Ovary (tissue), 9 donors: ENCODE data around the gene PAK1. TPM values are rescaled to one million over a fixed set of nuclear protein-coding genes. Genes with fewer than 3 reads are reported as not detected.

Experiments used
- DNase-seq, 5 donors: peaks; one replicate each; pipeline ENCODE4 v3.0.0-alpha.2; 2019 to 2020
- H3K27ac ChIP-seq, 2 donors: fragments of 200-600 bp; one replicate each; pipeline versions ENCODE4 v1.5.1 to v1.8.0; 2019 to 2022
- H3K27me3 ChIP-seq: fragments of 200-600 bp; one replicate; pipeline ENCODE4 v1.8.0; 2022
- H3K36me3 ChIP-seq: fragments of 200-600 bp; sonication (generic); one replicate; pipeline ENCODE4 v1.5.1; 2019
- H3K4me1 ChIP-seq: one replicate; pipeline ENCODE4 v1.8.1; 2013; ENCODE audit warnings: mild to moderate bottlenecking, moderate library complexity; ENCODE audit not compliant: insufficient read depth
- H3K4me3 ChIP-seq: fragments of 200-600 bp; sonication (generic); one replicate; pipeline ENCODE4 v1.5.1; 2017
- H3K9me3 ChIP-seq, 2 donors: fragments of 200-600 bp in 1 of 2; sonication (generic) in 1 of 2; one replicate each; pipeline versions ENCODE4 v1.5.1 to v1.8.1; 2013 to 2019; ENCODE audit warnings: mild to moderate bottlenecking in 1 of 2, moderate library complexity in 1 of 2
- EP300 ChIP-seq: sonication (generic); formaldehyde crosslinking; IDR thresholded peaks from one replicate; pipeline ENCODE4 v1.6.1; 2017; ENCODE audit warnings: antibody characterized with exemption
- POLR2A ChIP-seq: fragments of 450-650 bp; IDR thresholded peaks from one replicate; pipeline ENCODE4 v1.6.1; 2017; ENCODE audit warnings: antibody characterized with exemption, mild to moderate bottlenecking, moderate library complexity
- WGBS, 3 donors: extraction: QIAGEN DNeasy Blood & Tissue Kit in 1 of 3; methylation state at CpG; one replicate each; pipeline versions ENCODE4 v1.1.5 to v1.1.7; 2013 to 2017; 5-methylcytosine and 5-hydroxymethylcytosine counted together
- intact Hi-C, 4 donors: fragments of 100-400 bp; cut with DNase I; formaldehyde crosslinking; loops; one replicate each; pipeline versions ENCODE4 v1.11.0 to v1.15.1; 2022 to 2023
- polyA plus RNA-seq, 2 donors: library from polyadenylated mRNA; stranded (reverse); fragments of 200-250 nt in 1 of 2; fragments of 350-450 nt in 1 of 2; fragmentation: Illumina TruSeq in 1 of 2; extraction: RNeasy Lipid Tissue Mini Kit (QIAGEN cat#74804) in 1 of 2; gene quantifications; one replicate each; pipeline ENCODE4 v1.2.3, GENCODE V29; 2013 to 2014
- total RNA-seq, 7 donors: library from RNA; depleted of rRNA in 2 of 7; stranded (reverse); fragments of >200 nt in 2 of 7; fragmentation: NEBNext Ultra II Directional in 3 of 7; extraction: Animal tissue kit (Norgen Biotek cat#: 25700) in 3 of 7; gene quantifications; one replicate each; pipeline versions ENCODE4 v1.1.0 to v1.2.4, GENCODE V29; 2016 to 2023
- TF ChIP-seq, protein P1 (sequence below), 3 donors: fragments of 450-650 bp in 2 of 3; fragments of 200-600 bp in 1 of 3; IDR thresholded peaks; one replicate each; pipeline versions ENCODE4 v1.5.1 to v1.8.0; 2016 to 2022; ENCODE audit warnings: antibody characterized with exemption in 3 of 3, mild to moderate bottlenecking in 1 of 3
- donor health status: DM: no; HTN: no; CAD: no; lungs with moderate emphysema.
- donor health status: DM: no; HTN: no; CAD: no.
- donor health status: Bipolar disorder and iron deficiency.
- donor health status: DM: yes; HTN: yes; CAD: no.
- donor health status: DM: no; HTN: no; CAD: no.
- donor health status: DM: yes; HTN: yes; CAD: no.

Gene PAK1
- total and polyA plus RNA-seq, 9 donors: 18.4 to 53.0 (median 42.3) TPM

DNA sequence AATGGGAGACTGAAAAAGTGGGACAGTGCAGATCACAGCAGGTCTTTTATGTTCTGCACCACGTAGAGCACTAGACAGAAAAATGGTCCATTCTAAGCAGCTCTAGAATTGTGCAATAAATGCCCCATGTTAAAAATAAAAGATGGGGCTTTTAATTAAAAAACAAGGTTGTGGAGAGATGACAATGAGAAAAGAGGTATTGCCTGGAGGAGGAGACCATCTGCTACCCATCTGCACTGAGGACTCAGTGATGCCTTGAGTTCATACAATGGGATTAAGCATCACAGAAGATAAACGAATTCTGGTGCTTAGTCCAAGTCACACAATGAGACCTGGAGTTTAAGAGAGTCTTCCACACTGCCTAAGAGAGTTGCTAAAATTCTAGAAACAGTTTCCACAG, 73.6 kb downstream of the PAK1 start:
- no peak overlapping the region for H3K27ac ChIP-seq
- no peak overlapping the region for H3K4me3 ChIP-seq
- no peaks in the 10 kb centered on the region for H3K36me3 ChIP-seq
- H3K27me3 ChIP-seq: no peaks in the 10 kb centered on the region
- 61 to 62% (median 61%) methylated on average over 2 of the region's 2 CpGs for WGBS, 3 donors
- no peak for DNase-seq
- TF ChIP-seq EP300 (no peak), POLR2A (no peak)
- TF ChIP-seq, protein P1, sequence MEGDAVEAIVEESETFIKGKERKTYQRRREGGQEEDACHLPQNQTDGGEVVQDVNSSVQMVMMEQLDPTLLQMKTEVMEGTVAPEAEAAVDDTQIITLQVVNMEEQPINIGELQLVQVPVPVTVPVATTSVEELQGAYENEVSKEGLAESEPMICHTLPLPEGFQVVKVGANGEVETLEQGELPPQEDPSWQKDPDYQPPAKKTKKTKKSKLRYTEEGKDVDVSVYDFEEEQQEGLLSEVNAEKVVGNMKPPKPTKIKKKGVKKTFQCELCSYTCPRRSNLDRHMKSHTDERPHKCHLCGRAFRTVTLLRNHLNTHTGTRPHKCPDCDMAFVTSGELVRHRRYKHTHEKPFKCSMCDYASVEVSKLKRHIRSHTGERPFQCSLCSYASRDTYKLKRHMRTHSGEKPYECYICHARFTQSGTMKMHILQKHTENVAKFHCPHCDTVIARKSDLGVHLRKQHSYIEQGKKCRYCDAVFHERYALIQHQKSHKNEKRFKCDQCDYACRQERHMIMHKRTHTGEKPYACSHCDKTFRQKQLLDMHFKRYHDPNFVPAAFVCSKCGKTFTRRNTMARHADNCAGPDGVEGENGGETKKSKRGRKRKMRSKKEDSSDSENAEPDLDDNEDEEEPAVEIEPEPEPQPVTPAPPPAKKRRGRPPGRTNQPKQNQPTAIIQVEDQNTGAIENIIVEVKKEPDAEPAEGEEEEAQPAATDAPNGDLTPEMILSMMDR (IDR thresholded peaks at IDR 0.05): no peak
- H3K4me1 ChIP-seq: peaks cover 3% of the 10 kb centered on the region
- H3K9me3 ChIP-seq: no peaks in the 10 kb centered on the region
- intact Hi-C loops: no loop called here

DNA sequence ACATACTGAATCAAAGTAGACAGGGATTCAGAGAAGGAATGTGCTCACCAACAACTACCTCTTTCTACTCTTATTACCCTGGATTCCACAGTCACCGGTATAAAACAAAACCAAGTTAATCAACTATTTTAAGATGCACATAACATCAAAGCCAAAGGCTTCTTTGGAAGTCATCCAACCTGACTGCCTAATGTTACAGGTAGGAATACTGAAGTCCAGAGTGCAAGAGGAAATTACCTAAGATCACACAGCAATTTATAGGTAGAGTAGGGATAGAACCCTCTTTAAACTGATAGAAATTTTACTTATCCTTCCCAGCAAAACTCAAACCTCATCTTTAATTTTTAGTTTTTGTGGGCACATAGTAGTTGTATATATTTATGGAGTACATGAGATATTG, 76.3 kb downstream of the PAK1 start:
- Histone ChIP-seq H3K9me3 (no peaks in the 10 kb centered on the region), H3K27me3 (no peaks in the 10 kb centered on the region), H3K36me3 (no peaks in the 10 kb centered on the region), H3K27ac (no peak overlapping the region), H3K4me3 (no peak overlapping the region), H3K4me1 (peaks cover 3% of the 10 kb centered on the region)
- no peak for DNase-seq
- WGBS, 3 donors: 74 to 83% (median 78%) methylated on average over 1 of the region's 1 CpG
- no peak for TF ChIP-seq POLR2A
- no peak for TF ChIP-seq EP300
- TF ChIP-seq, protein P1 (IDR thresholded peaks at IDR 0.05): no peak
- intact Hi-C loops: no loop called here

DNA sequence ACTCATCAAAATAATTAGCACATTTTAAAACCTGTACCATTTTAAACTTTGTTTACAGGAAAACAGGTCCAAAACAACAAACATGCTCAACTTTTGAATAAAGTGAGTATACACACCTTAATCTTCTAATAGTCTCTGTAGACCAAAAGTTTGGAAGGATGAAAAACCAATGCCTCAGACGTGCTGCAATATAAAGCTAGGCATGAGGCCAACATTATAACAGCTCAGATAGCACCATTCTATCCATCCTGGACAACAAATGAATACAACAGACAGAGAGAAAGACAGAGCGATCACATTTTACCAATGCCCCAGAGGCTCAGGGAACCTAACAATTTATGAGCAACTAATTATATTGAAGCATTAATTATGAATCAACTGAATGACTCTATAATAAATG, 77.0 kb downstream of the PAK1 start:
- WGBS, 3 donors: 47 to 71% (median 63%) methylated on average over 2 of the region's 2 CpGs
- TF ChIP-seq, protein P1 (IDR thresholded peaks at IDR 0.05): no peak
- no peak for TF ChIP-seq EP300
- TF ChIP-seq POLR2A: no peak
- intact Hi-C loops: no loop called here
- no peaks in the 10 kb centered on the region for H3K9me3 ChIP-seq
- no peak for DNase-seq
- no peak overlapping the region for H3K4me3 ChIP-seq
- H3K27me3 ChIP-seq: no peaks in the 10 kb centered on the region
- no peak overlapping the region for H3K27ac ChIP-seq
- peaks cover 5% of the 10 kb centered on the region for H3K4me1 ChIP-seq
- no peaks in the 10 kb centered on the region for H3K36me3 ChIP-seq

DNA sequence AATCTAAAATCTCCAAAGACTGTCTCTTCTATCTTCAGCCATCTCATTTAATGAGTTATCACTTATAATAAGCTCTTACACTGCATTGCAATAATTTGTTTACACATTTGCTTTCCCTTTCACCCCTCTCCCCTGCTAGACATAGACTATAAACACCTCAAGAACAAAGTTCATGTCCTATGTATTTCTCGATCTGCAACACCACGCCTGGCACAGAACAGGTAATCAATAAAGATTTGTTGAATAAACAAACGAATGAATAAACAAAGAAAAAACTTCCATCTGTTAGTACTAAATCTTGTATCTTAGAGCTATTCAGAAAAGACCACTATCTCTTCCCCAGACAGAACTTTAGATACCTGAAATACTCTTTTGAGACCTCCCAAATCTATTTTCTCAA, 77.6 kb downstream of the PAK1 start:
- intact Hi-C loops: no loop called here
- Histone ChIP-seq H3K36me3 (no peaks in the 10 kb centered on the region), H3K27ac (no peak overlapping the region), H3K4me1 (peaks cover 5% of the 10 kb centered on the region), H3K27me3 (no peaks in the 10 kb centered on the region), H3K4me3 (no peak overlapping the region), H3K9me3 (no peaks in the 10 kb centered on the region)
- 92 to 97% (median 93%) methylated on average over 3 of the region's 3 CpGs for WGBS, 3 donors
- no peak for DNase-seq
- TF ChIP-seq EP300 (no peak), POLR2A (no peak)
- TF ChIP-seq, protein P1 (IDR thresholded peaks at IDR 0.05): no peak
